ENCODE results near the gene HECTD1.
"Not testable (repeated sequence)": the region's sequence is repeated elsewhere in the genome, so short reads cannot be mapped to it uniquely, and the experiment has no call there.

The HECTD1 gene

GRCh38 chr14:31142455-31143087 lies 65.0 kb downstream of the HECTD1 start:
- DNase-seq (ENCODE audit: low spot score) = no peak

GRCh38 chr14:31139301-31139847 lies 68.2 kb downstream of the HECTD1 start:
- no peak for DNase-seq (ENCODE audit: low spot score)

- DNase-seq (ENCODE audit: low spot score) = no peak
Observed at GRCh38 chr14:31138301-31138700, 69.3 kb downstream of the HECTD1 start.

- no peak for DNase-seq (ENCODE audit: low spot score)
Observed at GRCh38 chr14:31137214-31137889, 70.2 kb downstream of the HECTD1 start.

GRCh38 chr14:31133133-31133532 lies 74.5 kb downstream of the HECTD1 start:
- no peak for DNase-seq (ENCODE audit: low spot score)

- no peak for DNase-seq (ENCODE audit: low spot score)
Observed at GRCh38 chr14:31128601-31129526, 78.7 kb downstream of the HECTD1 start.

GRCh38 chr14:31127690-31128089 lies 79.9 kb downstream of the HECTD1 start:
- DNase-seq (ENCODE audit: low spot score) = no peak

- DNase-seq (ENCODE audit: low spot score) = no peak
Observed at GRCh38 chr14:31126680-31127079, 80.9 kb downstream of the HECTD1 start.

GRCh38 chr14:31125231-31125630 lies 82.4 kb downstream of the HECTD1 start:
- no peak for DNase-seq (ENCODE audit: low spot score)

- DNase-seq (ENCODE audit: low spot score) = no peak
Observed at GRCh38 chr14:31124197-31124596, 83.4 kb downstream of the HECTD1 start.

GRCh38 chr14:31122921-31123320 lies 84.7 kb downstream of the HECTD1 start:
- no peak for DNase-seq (ENCODE audit: low spot score)

- no peak for DNase-seq (ENCODE audit: low spot score)
Observed at GRCh38 chr14:31122098-31122611, 85.4 kb downstream of the HECTD1 start.

GRCh38 chr14:31118892-31119291 lies 88.7 kb downstream of the HECTD1 start:
- no peak for DNase-seq (ENCODE audit: low spot score)

- no peak for DNase-seq (ENCODE audit: low spot score)
Observed at GRCh38 chr14:31113794-31114193, 93.8 kb downstream of the HECTD1 start.

- no peak for DNase-seq (ENCODE audit: low spot score)
Observed at GRCh38 chr14:31110872-31111271, 96.7 kb downstream of the HECTD1 start.

- DNase-seq (ENCODE audit: low spot score) = no peak
Observed at GRCh38 chr14:31109257-31109656, 98.3 kb downstream of the HECTD1 start.

GRCh38 chr14:31106768-31107167 lies 100.8 kb downstream of the HECTD1 start:
- no peak for DNase-seq (ENCODE audit: low spot score)

- no peak for DNase-seq (ENCODE audit: low spot score)
Observed at GRCh38 chr14:31097081-31097480, 110.5 kb downstream of the HECTD1 start.

GRCh38 chr14:31096255-31096654 lies 111.3 kb downstream of the HECTD1 start:
- DNase-seq (ENCODE audit: low spot score) = no peak

GRCh38 chr14:31095817-31096216 lies 111.8 kb downstream of the HECTD1 start:
- DNase-seq (ENCODE audit: low spot score) = not testable (repeated sequence)

- not testable (repeated sequence) for DNase-seq (ENCODE audit: low spot score)
Observed at GRCh38 chr14:31093884-31094839, 113.4 kb downstream of the HECTD1 start.

All from hematopoietic multipotent progenitor cell treated with erythropoietin and hydrocortisone succinate and interleukin-3 and kit ligand, for 15 days (in vitro differentiated cells).